VCaP (cell line): ENCODE data around the gene DNAJC4.

Experiments used
- H3K27ac ChIP-seq: fragments of 450-650 bp; 2 replicates; pipeline ENCODE4 v1.5.1; 2017
- CTCF ChIP-seq: fragments of 450-650 bp; conservative IDR thresholded peaks from 2 replicates; pipeline ENCODE4 v1.5.1; 2017; ENCODE audit warnings: mild to moderate bottlenecking, moderate library complexity

The DNAJC4 gene

DNA sequence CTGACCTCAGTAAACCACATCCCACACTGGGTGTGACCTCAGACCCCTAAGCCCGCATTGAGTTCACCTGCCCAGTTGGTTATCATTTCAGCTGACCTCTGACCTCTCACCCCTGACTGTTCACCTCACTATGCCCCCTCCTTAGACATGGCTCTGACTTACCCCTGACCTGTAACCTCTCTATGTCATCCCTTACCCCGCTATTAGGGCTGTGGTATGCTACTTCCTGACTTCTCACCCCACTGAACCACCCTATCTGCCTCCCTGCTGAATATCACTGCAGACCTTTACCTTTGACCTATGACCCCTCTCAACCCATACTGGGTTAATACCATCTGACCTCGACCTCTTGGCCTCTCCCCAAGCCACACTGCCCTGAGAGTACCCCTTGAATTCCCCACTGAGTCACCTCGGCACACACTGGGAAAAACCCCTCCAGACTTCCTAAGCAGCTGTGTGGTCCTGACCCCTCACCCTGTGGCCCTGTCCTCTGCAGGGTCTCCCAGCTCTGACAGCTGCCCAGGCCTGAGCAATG, 29.3 kb downstream of the DNAJC4 start:
- TF ChIP-seq CTCF, result no peak
- no peak overlapping the region for H3K27ac ChIP-seq

DNA sequence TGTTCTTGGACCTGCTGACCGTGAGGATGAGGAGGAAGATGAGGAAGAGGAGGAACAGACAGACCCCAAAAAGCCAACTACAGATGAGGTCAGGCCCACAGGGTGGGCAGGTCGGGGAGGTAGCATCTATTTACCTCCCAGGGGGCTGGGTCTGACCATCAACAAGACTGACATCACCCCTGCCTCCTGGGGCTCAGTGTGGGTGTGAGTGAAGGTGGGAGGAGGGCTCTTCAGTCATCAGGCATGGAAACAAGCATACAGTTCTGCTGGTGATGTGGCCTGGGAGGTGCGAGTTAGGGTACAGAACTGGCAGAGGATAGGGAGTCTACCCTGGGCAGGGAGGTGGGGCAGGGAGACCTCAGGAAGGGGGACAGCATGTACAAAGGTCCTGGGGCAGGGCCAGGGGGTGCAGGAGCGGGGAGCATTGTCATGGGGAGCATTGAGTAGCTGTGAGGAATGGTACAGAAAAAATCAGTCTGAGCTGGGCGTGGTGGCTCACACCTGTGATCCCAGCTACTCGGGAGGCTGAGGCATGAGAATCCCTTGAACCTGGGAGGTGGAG, 29.9 kb downstream of the DNAJC4 start:
- TF ChIP-seq CTCF, result no peak
- no peak overlapping the region for H3K27ac ChIP-seq

DNA sequence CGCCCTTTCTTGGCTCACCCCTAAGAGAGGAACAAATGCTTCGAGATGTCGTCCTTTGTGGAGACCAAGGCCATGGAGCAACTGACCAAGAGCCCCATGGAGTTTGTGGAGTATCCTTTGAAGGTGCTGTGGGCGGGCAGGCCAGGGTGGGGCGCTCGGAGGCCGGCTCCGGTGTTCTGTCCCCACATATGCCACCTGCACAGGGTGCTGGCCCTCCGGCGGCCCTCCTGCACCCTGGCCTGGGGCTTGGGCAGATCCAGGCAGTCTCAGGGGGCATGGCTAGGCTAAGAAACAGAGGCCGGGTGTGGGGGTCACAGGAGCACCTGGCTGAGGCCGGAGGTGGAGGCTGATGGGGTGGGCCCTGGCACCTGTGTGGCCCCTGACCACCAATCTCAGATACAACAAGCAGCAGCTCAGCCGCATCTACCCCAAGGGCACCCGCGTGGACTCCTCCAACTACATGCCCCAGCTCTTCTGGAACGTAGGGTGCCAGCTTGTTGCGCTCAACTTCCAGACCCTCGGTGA, 31.3 kb downstream of the DNAJC4 start:
- no peak overlapping the region for H3K27ac ChIP-seq
- no peak for TF ChIP-seq CTCF

- no peak overlapping the region for H3K27ac ChIP-seq
- no peak for TF ChIP-seq CTCF
These were observed 32.1 kb downstream of the DNAJC4 start for GRCh38 chr11:64262271-64263002.

DNA sequence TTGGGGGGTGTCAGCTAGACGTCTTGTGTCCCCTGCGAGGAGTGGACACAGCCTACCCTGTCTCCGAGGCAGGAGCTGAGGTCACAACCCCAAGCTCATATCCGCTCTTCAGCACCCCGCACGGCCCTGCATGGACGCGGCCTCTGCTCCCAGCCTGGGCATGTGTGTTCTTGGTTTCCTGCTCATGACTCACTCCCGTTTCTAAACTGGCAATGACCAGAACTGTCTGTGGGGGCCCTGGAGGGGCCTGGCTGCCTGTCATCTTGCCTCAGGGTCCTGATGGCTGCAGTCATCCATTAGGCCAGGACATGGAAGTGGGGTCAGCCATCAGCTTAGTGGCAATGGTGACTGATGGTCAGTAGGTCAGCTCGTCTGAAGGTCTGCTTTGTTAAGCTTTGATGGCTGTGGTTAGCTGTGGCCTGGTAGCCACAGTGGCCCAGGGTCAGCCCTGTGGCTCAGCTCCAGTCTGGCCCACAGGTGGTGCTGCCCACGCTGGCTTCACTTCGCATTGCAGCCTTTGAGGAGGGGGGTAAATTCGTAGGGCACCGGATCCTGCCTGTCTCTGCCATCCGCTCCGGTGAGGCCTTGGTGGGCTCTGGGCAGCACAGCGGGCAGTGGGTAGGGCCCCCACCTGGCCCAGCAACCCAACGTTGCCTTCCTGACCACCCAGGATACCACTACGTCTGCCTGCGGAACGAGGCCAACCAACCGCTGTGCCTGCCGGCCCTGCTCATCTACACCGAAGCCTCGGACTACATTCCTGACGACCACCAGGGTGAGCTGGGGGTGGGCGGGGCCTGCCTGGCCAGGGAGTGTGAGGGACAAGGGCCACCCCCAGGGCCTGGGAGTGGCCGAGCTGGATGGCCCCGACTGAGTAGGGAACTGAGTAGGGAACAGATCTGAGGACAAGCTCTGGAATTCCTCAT, 32.9 kb downstream of the DNAJC4 start:
- TF ChIP-seq CTCF, result peak; percentile 56
- peak overlapping the region; percentile 100; the same call in 1 of the 2 replicates for H3K27ac ChIP-seq

DNA sequence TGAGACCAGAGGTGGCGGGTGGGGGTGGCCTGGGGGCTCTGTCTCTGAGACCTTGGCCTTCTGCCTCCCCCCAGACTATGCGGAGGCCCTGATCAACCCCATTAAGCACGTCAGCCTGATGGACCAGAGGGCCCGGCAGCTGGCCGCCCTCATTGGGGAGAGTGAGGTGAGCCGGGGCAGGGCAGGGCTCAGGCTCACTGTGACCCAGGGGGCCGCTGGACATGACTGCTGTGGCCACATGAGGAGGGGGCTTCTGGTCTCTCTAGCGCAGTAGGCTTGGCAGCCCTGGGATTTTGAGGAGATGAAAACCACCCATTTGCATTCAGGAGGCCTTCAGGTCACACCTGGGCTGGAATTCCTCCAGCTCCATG, 33.6 kb downstream of the DNAJC4 start:
- no peak for TF ChIP-seq CTCF
- peak overlapping the region; percentile 100; the same call in 1 of the 2 replicates for H3K27ac ChIP-seq

GRCh38 chr11:64264371-64264852, 34.1 kb downstream of the DNAJC4 start:
- peak overlapping the region; percentile 100 for H3K27ac ChIP-seq
- no peak for TF ChIP-seq CTCF
